ENCODE results near the gene B4GALT4. TPM values are rescaled to one million over a fixed set of nuclear protein-coding genes. Genes with fewer than 3 reads are reported as not detected.

B4GALT4 gene
- total RNA-seq, 3 donors from 2014 or later, result 14.1 to 22.5 (median 19.3) TPM

GRCh38 chr3:119228373-119229145 is 12.1 kb downstream of the B4GALT4 start:
- H3K4me3 ChIP-seq, result no peak overlapping the region
- no peaks in the 10 kb centered on the region for H3K27me3 ChIP-seq
- no peak for TF ChIP-seq POLR2A (IDR thresholded peaks at IDR 0.05)
- no peaks in the 10 kb centered on the region for H3K4me1 ChIP-seq
- intact Hi-C loops (cut with DNase I; ENCODE audit: low total_unique reads), result no loop called here
- H3K36me3 ChIP-seq, result no peaks in the 10 kb centered on the region
- H3K27ac ChIP-seq, result no peak overlapping the region
- DNase-seq (ENCODE audit: low spot score in 2 of 2), result no peak
- no peaks in the 10 kb centered on the region for H3K9me3 ChIP-seq

GRCh38 chr3:119227070-119227850 is 13.4 kb downstream of the B4GALT4 start:
- intact Hi-C loops (cut with DNase I; ENCODE audit: low total_unique reads), result no loop called here
- Histone ChIP-seq H3K4me1 (no peaks in the 10 kb centered on the region), H3K27me3 (no peaks in the 10 kb centered on the region), H3K27ac (no peak overlapping the region), H3K9me3 (no peaks in the 10 kb centered on the region), H3K36me3 (no peaks in the 10 kb centered on the region), H3K4me3 (no peak overlapping the region)
- no peak for DNase-seq (ENCODE audit: low spot score in 2 of 2)
- no peak for TF ChIP-seq POLR2A (IDR thresholded peaks at IDR 0.05)
- TF ChIP-seq POLR2AphosphoS5 (IDR thresholded peaks at IDR 0.05), result no peak
- TF ChIP-seq CTCF (IDR thresholded peaks at IDR 0.05), result no peak

GRCh38 chr3:119225121-119225520 is 15.6 kb downstream of the B4GALT4 start:
- intact Hi-C loops (cut with DNase I; ENCODE audit: low total_unique reads), result no loop called here
- no peak for TF ChIP-seq POLR2AphosphoS5 (IDR thresholded peaks at IDR 0.05)
- no peak for TF ChIP-seq CTCF (IDR thresholded peaks at IDR 0.05)
- no peak for TF ChIP-seq POLR2A (IDR thresholded peaks at IDR 0.05)
- no peaks in the 10 kb centered on the region for H3K36me3 ChIP-seq

GRCh38 chr3:119223511-119223910 is 17.2 kb downstream of the B4GALT4 start:
- Histone ChIP-seq H3K36me3 (no peaks in the 10 kb centered on the region), H3K4me3 (no peak overlapping the region), H3K9me3 (no peaks in the 10 kb centered on the region), H3K27me3 (no peaks in the 10 kb centered on the region), H3K4me1 (no peaks in the 10 kb centered on the region), H3K27ac (no peak overlapping the region)
- TF ChIP-seq POLR2AphosphoS5 (IDR thresholded peaks at IDR 0.05) (no peak), CTCF (IDR thresholded peaks at IDR 0.05) (no peak)
- intact Hi-C loops (cut with DNase I; ENCODE audit: low total_unique reads), result no loop called here
- DNase-seq (ENCODE audit: low spot score in 2 of 2), result no peak

More at GRCh38 chr3:119225121-119225520, 15.6 kb downstream of the B4GALT4 start:
- Histone ChIP-seq H3K9me3 (no peaks in the 10 kb centered on the region), H3K27ac (no peak overlapping the region), H3K27me3 (no peaks in the 10 kb centered on the region), H3K4me1 (no peaks in the 10 kb centered on the region), H3K4me3 (no peak overlapping the region)
- DNase-seq (ENCODE audit: low spot score in 2 of 2), result no peak

- H3K4me3 ChIP-seq, result no peak overlapping the region
- TF ChIP-seq POLR2AphosphoS5 (IDR thresholded peaks at IDR 0.05) (no peak), CTCF (IDR thresholded peaks at IDR 0.05) (no peak), POLR2A (IDR thresholded peaks at IDR 0.05) (no peak)
- H3K27ac ChIP-seq, result no peak overlapping the region
- intact Hi-C loops (cut with DNase I; ENCODE audit: low total_unique reads), result no loop called here
- no peaks in the 10 kb centered on the region for H3K4me1 ChIP-seq
- H3K27me3 ChIP-seq, result no peaks in the 10 kb centered on the region
- DNase-seq (ENCODE audit: low spot score in 2 of 2), result no peak
- H3K9me3 ChIP-seq, result no peaks in the 10 kb centered on the region
- no peaks in the 10 kb centered on the region for H3K36me3 ChIP-seq
Measured at GRCh38 chr3:119222391-119222790, 18.3 kb downstream of the B4GALT4 start.

Data from breast epithelium (tissue), 4 donors.